SK-N-SH (cell line): Measurements from ENCODE around the gene AHNAK2. TPM values are rescaled to one million over a fixed set of nuclear protein-coding genes. Genes with fewer than 3 reads are reported as not detected.

Experiments used
- CTCF ChIA-PET: fragments of 300-600, 350-600 bp; formaldehyde crosslinking; extraction: SDS; loops from one replicate; lab custom pipeline; 2021; lab: Yijun Ruan, JAX
- POLR2A ChIA-PET: fragments of 350-600 bp; sonication (Branson Sonifier 250); formaldehyde crosslinking; extraction: SDS; loops from one replicate; lab custom pipeline; 2020; ENCODE audit warnings: antibody characterized with exemption, inconsistent platforms; lab: Yijun Ruan, JAX
- DNase-seq: peaks from one replicate; pipeline ENCODE4 v3.0.0; 2012
- H2AFZ ChIP-seq: fragments of 200-600 bp; sonication (generic); 2 replicates; pipeline ENCODE4 v1.8.1; 2016; ENCODE audit warnings: antibody characterized with exemption, mild to moderate bottlenecking, low read depth
- H3F3A ChIP-seq: fragments of 200-600 bp; sonication (generic); replicated peaks from 2 replicates; pipeline ENCODE3; 2016; ENCODE audit warnings: antibody characterized with exemption, mild to moderate bottlenecking; ENCODE audit not compliant: insufficient read depth
- H3K27ac ChIP-seq, 2 experiments: fragments of 200-500 bp in 1 of 2; fragments of 200-600 bp in 1 of 2; sonication (Bioruptor generic) in 1 of 2; sonication (generic), shearing (Covaris generic) in 1 of 2; 2 replicates each; pipeline versions ENCODE4 v1.5.1 to v1.6.1; 2014 to 2016; ENCODE audit warnings: low read depth in 2 of 2, inconsistent platforms in 1 of 2, low read length in 1 of 2, mild to moderate bottlenecking in 1 of 2, mixed read lengths in 1 of 2
- H3K27me3 ChIP-seq: fragments of 200-600 bp; sonication (generic), shearing (Covaris generic); 2 replicates; pipeline ENCODE4 v1.6.1; 2016; ENCODE audit warnings: mixed run types; ENCODE audit not compliant: insufficient read depth
- H3K36me3 ChIP-seq, 2 experiments: fragments of 200-500 bp in 1 of 2; fragments of 200-600 bp in 1 of 2; sonication (Bioruptor generic) in 1 of 2; sonication (generic) in 1 of 2; replicated peaks in 1 of 2; 2 replicates each; pipeline versions ENCODE3 to v1.5.1; 2014 to 2016; ENCODE audit warnings: low read length in 1 of 2, mild to moderate bottlenecking in 1 of 2; ENCODE audit not compliant: insufficient read depth in 2 of 2, control insufficient read depth in 1 of 2
- H3K4me1 ChIP-seq, 2 experiments: fragments of 200-500 bp in 1 of 2; fragments of 200-600 bp in 1 of 2; sonication (Bioruptor generic) in 1 of 2; sonication (generic), shearing (Covaris generic) in 1 of 2; 2 replicates each; pipeline versions ENCODE4 v1.5.1 to v1.6.1; 2014 to 2016; ENCODE audit warnings: low read depth in 1 of 2, low read length in 1 of 2, mixed run types in 1 of 2; ENCODE audit not compliant: insufficient read depth in 2 of 2, control insufficient read depth in 1 of 2
- H3K4me2 ChIP-seq: fragments of 200-600 bp; sonication (generic), shearing (Covaris generic); 2 replicates; pipeline ENCODE4 v1.6.1; 2017; ENCODE audit warnings: mixed run types
- H3K4me3 ChIP-seq, 2 experiments: fragments of 200-500 bp in 1 of 2; fragments of 200-600 bp in 1 of 2; sonication (Bioruptor generic) in 1 of 2; sonication (generic), shearing (Covaris generic) in 1 of 2; 2 replicates each; pipeline versions ENCODE4 v1.5.1 to v1.8.1; 2014 to 2016; ENCODE audit warnings: low read depth in 2 of 2, inconsistent platforms in 1 of 2, low read length in 1 of 2, mild to moderate bottlenecking in 1 of 2, mixed read lengths in 1 of 2, moderate library complexity in 1 of 2
- H3K79me2 ChIP-seq: fragments of 200-600 bp; sonication (generic); 2 replicates; pipeline ENCODE4 v1.8.1; 2017; ENCODE audit warnings: mild to moderate bottlenecking; ENCODE audit not compliant: insufficient read depth
- H3K9ac ChIP-seq: fragments of 200-600 bp; sonication (generic); 2 replicates; pipeline ENCODE4 v1.6.1; 2017; ENCODE audit warnings: mixed run types
- H3K9me2 ChIP-seq: fragments of 200-600 bp; sonication (generic); 2 replicates; pipeline ENCODE4 v1.6.1; 2017; ENCODE audit warnings: mixed run types
- H3K9me3 ChIP-seq: fragments of 200-600 bp; sonication (generic); 2 replicates; pipeline ENCODE4 v1.6.1; 2017; ENCODE audit warnings: mixed run types, mild to moderate bottlenecking, moderate library complexity
- H4K20me1 ChIP-seq: fragments of 200-600 bp; sonication (generic); 2 replicates; pipeline ENCODE4 v1.6.1; 2017; ENCODE audit warnings: mild to moderate bottlenecking, mixed run types; ENCODE audit not compliant: insufficient read depth
- ELF1 ChIP-seq: IDR thresholded peaks from 2 replicates; pipeline ENCODE4 v1.4.0; 2012
- EP300 ChIP-seq, 2 experiments: IDR thresholded peaks; 2 replicates each; pipeline versions ENCODE4 v1.4.0 to v1.6.1; 2012; ENCODE audit warnings: borderline replicate concordance in 1 of 2, low read depth in 1 of 2, low read length in 1 of 2
- FOXJ3 ChIP-seq: sonication (generic); formaldehyde crosslinking; IDR thresholded peaks from 2 replicates; pipeline ENCODE4 v1.5.1; 2020; ENCODE audit warnings: mild to moderate bottlenecking, missing genetic modification reagents
- FOXM1 ChIP-seq: IDR thresholded peaks from 2 replicates; pipeline ENCODE4 v1.4.0; 2012; ENCODE audit warnings: low read depth, mild to moderate bottlenecking
- JUND ChIP-seq: IDR thresholded peaks from 2 replicates; pipeline ENCODE4 v1.4.0; 2012
- MEF2A ChIP-seq: IDR thresholded peaks from 2 replicates; pipeline ENCODE4 v1.4.0; 2012; ENCODE audit warnings: low read depth, borderline replicate concordance
- NFIC ChIP-seq: IDR thresholded peaks from 2 replicates; pipeline ENCODE4 v1.4.0; 2012; ENCODE audit warnings: borderline replicate concordance
- RFX5 ChIP-seq: IDR thresholded peaks from 2 replicates; pipeline ENCODE4 v1.6.1; 2012; ENCODE audit warnings: mild to moderate bottlenecking, improper control_type of control experiment, low read length
- TAF1 ChIP-seq: IDR thresholded peaks from 2 replicates; pipeline ENCODE4 v1.6.1; 2012; ENCODE audit warnings: low read depth, mild to moderate bottlenecking, low read length, moderate library complexity, borderline replicate concordance
- YY1 ChIP-seq: IDR thresholded peaks from 2 replicates; pipeline ENCODE4 v1.4.0; 2012; ENCODE audit warnings: low read depth, mild to moderate bottlenecking
- WGBS: methylation state at CpG from one replicate; pipeline ENCODE4 v1.1.6; 2017; ENCODE audit warnings: low lambda C conversion rate; 5-methylcytosine and 5-hydroxymethylcytosine counted together
- polyA plus RNA-seq, 3 experiments: library from polyadenylated mRNA; depleted of rRNA; stranded (reverse); fragments of >200 nt; gene quantifications; 2 replicates each; pipeline ENCODE4 v1.2.3, GENCODE V29; 2012
- TF ChIP-seq, protein P1 (sequence below): fragments of 200-600 bp; sonication (generic); IDR thresholded peaks from 2 replicates; pipeline ENCODE4 v1.6.1; 2017; ENCODE audit warnings: antibody characterized with exemption, mild to moderate bottlenecking, moderate library complexity
- TF ChIP-seq, protein P2 (sequence below): fragments of 150-350 bp; IDR thresholded peaks from 2 replicates; pipeline ENCODE4 v1.6.1; 2017; ENCODE audit warnings: antibody characterized with exemption, low read length, low read depth, borderline replicate concordance
- TF ChIP-seq, protein P3 (sequence below): IDR thresholded peaks from 2 replicates; pipeline ENCODE4 v1.4.0; 2012; ENCODE audit warnings: low read depth, borderline replicate concordance
- TF ChIP-seq, protein P4 (sequence below): IDR thresholded peaks from 2 replicates; pipeline ENCODE4; 2012
- TF ChIP-seq, protein P5 (sequence below): IDR thresholded peaks from 2 replicates; pipeline ENCODE4 v1.4.0; 2012; ENCODE audit warnings: low read depth, borderline replicate concordance

AHNAK2 gene
- polyA plus RNA-seq, 1 of the 3 experiments (the other 2 are of a cell fraction) = 33.5 TPM

DNA sequence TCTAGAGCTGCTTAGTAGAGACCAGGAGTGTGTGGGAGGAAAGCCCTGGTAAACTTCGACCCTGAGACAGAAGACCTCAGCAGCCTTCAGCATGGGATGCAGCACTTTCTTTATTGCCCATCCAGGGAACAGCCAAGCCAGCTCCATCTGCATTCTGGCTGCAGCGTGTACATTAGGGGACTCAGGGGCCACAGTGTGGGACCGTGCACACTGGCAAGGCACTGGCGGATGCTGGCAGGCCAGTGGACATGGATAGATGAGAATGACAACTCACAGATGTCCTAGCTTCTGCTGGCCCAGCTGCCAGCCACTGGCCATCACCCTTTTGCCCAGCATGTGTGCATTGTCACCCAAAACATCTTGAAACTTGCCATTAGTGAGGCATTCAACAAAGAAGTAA lies 41.0 kb downstream of the AHNAK2 start (continued):
- TF ChIP-seq, protein P1, sequence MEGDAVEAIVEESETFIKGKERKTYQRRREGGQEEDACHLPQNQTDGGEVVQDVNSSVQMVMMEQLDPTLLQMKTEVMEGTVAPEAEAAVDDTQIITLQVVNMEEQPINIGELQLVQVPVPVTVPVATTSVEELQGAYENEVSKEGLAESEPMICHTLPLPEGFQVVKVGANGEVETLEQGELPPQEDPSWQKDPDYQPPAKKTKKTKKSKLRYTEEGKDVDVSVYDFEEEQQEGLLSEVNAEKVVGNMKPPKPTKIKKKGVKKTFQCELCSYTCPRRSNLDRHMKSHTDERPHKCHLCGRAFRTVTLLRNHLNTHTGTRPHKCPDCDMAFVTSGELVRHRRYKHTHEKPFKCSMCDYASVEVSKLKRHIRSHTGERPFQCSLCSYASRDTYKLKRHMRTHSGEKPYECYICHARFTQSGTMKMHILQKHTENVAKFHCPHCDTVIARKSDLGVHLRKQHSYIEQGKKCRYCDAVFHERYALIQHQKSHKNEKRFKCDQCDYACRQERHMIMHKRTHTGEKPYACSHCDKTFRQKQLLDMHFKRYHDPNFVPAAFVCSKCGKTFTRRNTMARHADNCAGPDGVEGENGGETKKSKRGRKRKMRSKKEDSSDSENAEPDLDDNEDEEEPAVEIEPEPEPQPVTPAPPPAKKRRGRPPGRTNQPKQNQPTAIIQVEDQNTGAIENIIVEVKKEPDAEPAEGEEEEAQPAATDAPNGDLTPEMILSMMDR = no peak
- TF ChIP-seq EP300 (IDR thresholded peaks at IDR 0.05; ENCODE audit: borderline replicate concordance in 1 of 2, low read depth in 1 of 2, low read length in 1 of 2) = no peak
- TF ChIP-seq FOXJ3 (CRISPR knock-in tag) = no peak

DNA sequence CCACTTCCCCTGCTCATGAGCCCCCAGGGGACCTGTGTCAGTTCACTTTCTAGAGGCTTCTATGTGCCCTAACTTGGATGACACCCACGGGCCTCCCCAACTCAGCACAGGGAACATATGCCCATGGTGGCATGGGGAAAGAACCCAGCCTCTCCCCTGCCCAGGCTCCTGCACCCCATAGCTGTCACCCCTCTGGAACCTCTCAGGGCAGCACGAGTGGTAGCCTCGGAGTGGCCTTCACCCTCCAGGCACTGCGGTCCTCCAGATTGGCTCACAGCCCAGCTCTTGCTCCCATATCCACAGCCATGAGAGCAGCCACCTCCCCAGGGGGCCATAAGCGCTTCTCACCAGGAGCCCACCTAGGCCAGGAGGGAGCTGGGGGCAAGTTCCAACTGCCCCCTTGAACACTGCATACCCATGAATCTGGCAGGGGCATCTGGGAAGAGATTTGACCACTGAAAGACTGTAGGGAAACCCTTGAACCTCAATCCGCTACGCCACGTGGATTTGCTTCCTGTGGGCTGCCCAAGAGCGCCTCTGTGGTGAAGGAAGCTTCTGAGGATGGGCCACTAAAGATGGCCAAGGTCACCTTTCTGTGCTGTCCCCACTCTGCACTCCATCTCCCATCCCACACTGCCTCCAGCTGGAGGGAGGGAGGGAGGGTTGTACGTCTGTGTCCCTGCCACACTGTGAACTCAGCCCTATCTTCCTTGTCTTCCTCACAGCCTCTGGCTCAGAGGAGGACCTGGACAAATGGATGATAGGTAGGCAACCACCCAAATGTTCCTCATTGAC lies 41.6 kb downstream of the AHNAK2 start:
- TF ChIP-seq FOXM1 = no peak
- no peak for TF ChIP-seq TAF1
- TF ChIP-seq, protein P2, sequence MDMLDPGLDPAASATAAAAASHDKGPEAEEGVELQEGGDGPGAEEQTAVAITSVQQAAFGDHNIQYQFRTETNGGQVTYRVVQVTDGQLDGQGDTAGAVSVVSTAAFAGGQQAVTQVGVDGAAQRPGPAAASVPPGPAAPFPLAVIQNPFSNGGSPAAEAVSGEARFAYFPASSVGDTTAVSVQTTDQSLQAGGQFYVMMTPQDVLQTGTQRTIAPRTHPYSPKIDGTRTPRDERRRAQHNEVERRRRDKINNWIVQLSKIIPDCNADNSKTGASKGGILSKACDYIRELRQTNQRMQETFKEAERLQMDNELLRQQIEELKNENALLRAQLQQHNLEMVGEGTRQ = no peak
- no peak for TF ChIP-seq FOXJ3 (CRISPR knock-in tag)
- Histone ChIP-seq H3K9me3 (no peaks in the 10 kb centered on the region), H3K79me2 (no peaks in the 10 kb centered on the region), H3K4me1 (peaks cover 0 to 5% of the 10 kb centered on the region in 2 experiments; a peak in 1 of 4 replicates), H2AFZ (no peak overlapping the region), H3K4me3 (no peak overlapping the region), H3F3A (peaks cover 3% of the 10 kb centered on the region), H3K4me2 (no peak overlapping the region), H4K20me1 (no peaks in the 10 kb centered on the region), H3K9ac (no peak overlapping the region), H3K27ac (no peak overlapping the region), H3K27me3 (no peaks in the 10 kb centered on the region), H3K9me2 (no peaks in the 10 kb centered on the region), H3K36me3 (peaks cover 7 to 18% of the 10 kb centered on the region in 2 experiments)
- 78% methylated on average over 9 of the region's 10 CpGs for WGBS
- CTCF ChIA-PET = interaction anchor here (1.2 to 1.9 kb wide), 4 partner anchors 9 to 109 kb away, joined by 3 to 9 read pairs (median 5); no protein-coding TSS in a partner anchor
- POLR2A ChIA-PET = no interaction called here
- DNase-seq = no peak

DNA sequence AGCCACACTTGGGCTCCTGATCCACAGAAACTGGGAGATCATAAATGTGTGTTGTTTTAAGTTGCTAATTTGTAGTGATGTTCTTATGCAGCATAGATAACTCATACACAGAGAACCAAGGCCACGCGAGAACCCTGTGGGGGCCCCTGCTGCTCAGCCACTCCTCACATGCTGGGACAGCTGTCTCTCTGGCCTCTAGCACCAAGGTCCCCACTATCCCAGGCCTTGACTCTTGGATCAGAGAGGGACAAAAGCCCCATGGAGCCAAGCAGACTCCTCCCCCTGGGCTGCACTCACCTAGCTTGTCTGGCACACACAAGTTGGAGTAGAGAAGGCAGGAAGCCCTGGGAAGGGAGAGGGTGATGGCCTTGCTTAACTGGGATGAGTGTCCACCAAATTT lies 42.2 kb downstream of the AHNAK2 start:
- Histone ChIP-seq H3F3A (peaks cover 3% of the 10 kb centered on the region), H3K9ac (no peak overlapping the region), H3K79me2 (no peaks in the 10 kb centered on the region), H3K27me3 (no peaks in the 10 kb centered on the region), H3K4me2 (no peak overlapping the region), H3K9me3 (no peaks in the 10 kb centered on the region), H3K36me3 (peaks cover 7 to 13% of the 10 kb centered on the region in 2 experiments), H3K4me3 (no peak overlapping the region), H2AFZ (no peak overlapping the region), H3K9me2 (no peaks in the 10 kb centered on the region), H3K4me1 (peaks cover 0 to 5% of the 10 kb centered on the region in 2 experiments; a peak in 1 of 4 replicates), H4K20me1 (no peaks in the 10 kb centered on the region), H3K27ac (no peak overlapping the region)
- DNase-seq = no peak
- ChIA-PET POLR2A (no interaction called here), CTCF (interaction anchor here (0.7 to 2.7 kb wide), 6 partner anchors 9 to 110 kb away, joined by 3 to 20 read pairs (median 3); no protein-coding TSS in a partner anchor)
- 86% methylated on average over 2 of the region's 2 CpGs for WGBS
- no peak for TF ChIP-seq YY1
- TF ChIP-seq RFX5 = no peak
- TF ChIP-seq ELF1 = no peak
- TF ChIP-seq, protein P3, sequence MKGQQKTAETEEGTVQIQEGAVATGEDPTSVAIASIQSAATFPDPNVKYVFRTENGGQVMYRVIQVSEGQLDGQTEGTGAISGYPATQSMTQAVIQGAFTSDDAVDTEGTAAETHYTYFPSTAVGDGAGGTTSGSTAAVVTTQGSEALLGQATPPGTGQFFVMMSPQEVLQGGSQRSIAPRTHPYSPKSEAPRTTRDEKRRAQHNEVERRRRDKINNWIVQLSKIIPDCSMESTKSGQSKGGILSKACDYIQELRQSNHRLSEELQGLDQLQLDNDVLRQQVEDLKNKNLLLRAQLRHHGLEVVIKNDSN = no peak
- TF ChIP-seq JUND = no peak
- TF ChIP-seq, protein P2 = no peak
- TF ChIP-seq MEF2A = no peak
- TF ChIP-seq, protein P4, sequence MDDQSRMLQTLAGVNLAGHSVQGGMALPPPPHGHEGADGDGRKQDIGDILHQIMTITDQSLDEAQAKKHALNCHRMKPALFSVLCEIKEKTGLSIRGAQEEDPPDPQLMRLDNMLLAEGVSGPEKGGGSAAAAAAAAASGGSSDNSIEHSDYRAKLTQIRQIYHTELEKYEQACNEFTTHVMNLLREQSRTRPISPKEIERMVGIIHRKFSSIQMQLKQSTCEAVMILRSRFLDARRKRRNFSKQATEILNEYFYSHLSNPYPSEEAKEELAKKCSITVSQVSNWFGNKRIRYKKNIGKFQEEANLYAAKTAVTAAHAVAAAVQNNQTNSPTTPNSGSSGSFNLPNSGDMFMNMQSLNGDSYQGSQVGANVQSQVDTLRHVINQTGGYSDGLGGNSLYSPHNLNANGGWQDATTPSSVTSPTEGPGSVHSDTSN = no peak
- TF ChIP-seq, protein P5, sequence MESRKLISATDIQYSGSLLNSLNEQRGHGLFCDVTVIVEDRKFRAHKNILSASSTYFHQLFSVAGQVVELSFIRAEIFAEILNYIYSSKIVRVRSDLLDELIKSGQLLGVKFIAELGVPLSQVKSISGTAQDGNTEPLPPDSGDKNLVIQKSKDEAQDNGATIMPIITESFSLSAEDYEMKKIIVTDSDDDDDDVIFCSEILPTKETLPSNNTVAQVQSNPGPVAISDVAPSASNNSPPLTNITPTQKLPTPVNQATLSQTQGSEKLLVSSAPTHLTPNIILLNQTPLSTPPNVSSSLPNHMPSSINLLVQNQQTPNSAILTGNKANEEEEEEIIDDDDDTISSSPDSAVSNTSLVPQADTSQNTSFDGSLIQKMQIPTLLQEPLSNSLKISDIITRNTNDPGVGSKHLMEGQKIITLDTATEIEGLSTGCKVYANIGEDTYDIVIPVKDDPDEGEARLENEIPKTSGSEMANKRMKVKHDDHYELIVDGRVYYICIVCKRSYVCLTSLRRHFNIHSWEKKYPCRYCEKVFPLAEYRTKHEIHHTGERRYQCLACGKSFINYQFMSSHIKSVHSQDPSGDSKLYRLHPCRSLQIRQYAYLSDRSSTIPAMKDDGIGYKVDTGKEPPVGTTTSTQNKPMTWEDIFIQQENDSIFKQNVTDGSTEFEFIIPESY = no peak
- TF ChIP-seq NFIC = no peak
- TF ChIP-seq, all 33 proteins: peak for 0
